Measurements from ENCODE around the gene HTRA3.

The HTRA3 gene

GRCh38 chr4:8250637-8251036, 18.9 kb upstream of the HTRA3 start:
- H3K4me1 Mint-ChIP-seq (ENCODE audit: low read depth): no peaks in the 10 kb centered on the region
- no peak overlapping the region for H3K4me3 Mint-ChIP-seq
- H3K36me3 Mint-ChIP-seq (ENCODE audit: low read depth): no peaks in the 10 kb centered on the region
- no peak overlapping the region for H3K27ac Mint-ChIP-seq
- H3K27me3 Mint-ChIP-seq (ENCODE audit: low read depth): no peaks in the 10 kb centered on the region
- H3K9me3 Mint-ChIP-seq: no peaks in the 10 kb centered on the region

- Mint-ChIP-seq H3K4me1 (ENCODE audit: low read depth) (no peaks in the 10 kb centered on the region), H3K4me3 (no peak overlapping the region), H3K36me3 (ENCODE audit: low read depth) (no peaks in the 10 kb centered on the region), H3K9me3 (no peaks in the 10 kb centered on the region), H3K27ac (no peak overlapping the region), H3K27me3 (ENCODE audit: low read depth) (no peaks in the 10 kb centered on the region)
These were observed 18.3 kb upstream of the HTRA3 start for GRCh38 chr4:8251110-8251883.

GRCh38 chr4:8252301-8253173, 17.0 kb upstream of the HTRA3 start:
- Mint-ChIP-seq H3K4me1 (ENCODE audit: low read depth) (no peaks in the 10 kb centered on the region), H3K36me3 (ENCODE audit: low read depth) (no peaks in the 10 kb centered on the region), H3K4me3 (no peak overlapping the region), H3K9me3 (no peaks in the 10 kb centered on the region), H3K27ac (no peak overlapping the region), H3K27me3 (ENCODE audit: low read depth) (no peaks in the 10 kb centered on the region)

GRCh38 chr4:8254076-8254475, 15.5 kb upstream of the HTRA3 start:
- H3K4me1 Mint-ChIP-seq (ENCODE audit: low read depth): no peaks in the 10 kb centered on the region
- H3K36me3 Mint-ChIP-seq (ENCODE audit: low read depth): no peaks in the 10 kb centered on the region
- H3K4me3 Mint-ChIP-seq: no peak overlapping the region
- no peaks in the 10 kb centered on the region for H3K27me3 Mint-ChIP-seq (ENCODE audit: low read depth)
- no peak overlapping the region for H3K27ac Mint-ChIP-seq
- no peaks in the 10 kb centered on the region for H3K9me3 Mint-ChIP-seq

- Mint-ChIP-seq H3K36me3 (ENCODE audit: low read depth) (no peaks in the 10 kb centered on the region), H3K4me1 (ENCODE audit: low read depth) (no peaks in the 10 kb centered on the region), H3K9me3 (no peaks in the 10 kb centered on the region), H3K4me3 (no peak overlapping the region), H3K27ac (no peak overlapping the region), H3K27me3 (ENCODE audit: low read depth) (no peaks in the 10 kb centered on the region)
These were observed 13.7 kb upstream of the HTRA3 start for GRCh38 chr4:8255698-8256441.

- Mint-ChIP-seq H3K36me3 (ENCODE audit: low read depth) (no peaks in the 10 kb centered on the region), H3K9me3 (no peaks in the 10 kb centered on the region), H3K27ac (no peak overlapping the region), H3K4me1 (ENCODE audit: low read depth) (no peaks in the 10 kb centered on the region), H3K4me3 (no peak overlapping the region), H3K27me3 (ENCODE audit: low read depth) (no peaks in the 10 kb centered on the region)
These were observed 11.7 kb upstream of the HTRA3 start for GRCh38 chr4:8257854-8258253.

GRCh38 chr4:8258552-8259212, 10.9 kb upstream of the HTRA3 start:
- no peaks in the 10 kb centered on the region for H3K27me3 Mint-ChIP-seq (ENCODE audit: low read depth)
- no peaks in the 10 kb centered on the region for H3K36me3 Mint-ChIP-seq (ENCODE audit: low read depth)
- H3K27ac Mint-ChIP-seq: no peak overlapping the region
- no peaks in the 10 kb centered on the region for H3K4me1 Mint-ChIP-seq (ENCODE audit: low read depth)
- H3K9me3 Mint-ChIP-seq: no peaks in the 10 kb centered on the region
- no peak overlapping the region for H3K4me3 Mint-ChIP-seq

- H3K4me1 Mint-ChIP-seq (ENCODE audit: low read depth): no peaks in the 10 kb centered on the region
- H3K4me3 Mint-ChIP-seq: no peak overlapping the region
- no peaks in the 10 kb centered on the region for H3K36me3 Mint-ChIP-seq (ENCODE audit: low read depth)
- no peaks in the 10 kb centered on the region for H3K27me3 Mint-ChIP-seq (ENCODE audit: low read depth)
- no peaks in the 10 kb centered on the region for H3K9me3 Mint-ChIP-seq
- no peak overlapping the region for H3K27ac Mint-ChIP-seq
These were observed 9.7 kb upstream of the HTRA3 start for GRCh38 chr4:8259743-8260430.

- Mint-ChIP-seq H3K27me3 (ENCODE audit: low read depth) (no peaks in the 10 kb centered on the region), H3K4me1 (ENCODE audit: low read depth) (no peaks in the 10 kb centered on the region), H3K36me3 (ENCODE audit: low read depth) (no peaks in the 10 kb centered on the region), H3K4me3 (no peak overlapping the region), H3K27ac (no peak overlapping the region), H3K9me3 (no peaks in the 10 kb centered on the region)
These were observed 8.9 kb upstream of the HTRA3 start for GRCh38 chr4:8260656-8261111.

GRCh38 chr4:8261851-8262535, 7.6 kb upstream of the HTRA3 start:
- no peak overlapping the region for H3K4me3 Mint-ChIP-seq
- H3K27ac Mint-ChIP-seq: no peak overlapping the region
- H3K36me3 Mint-ChIP-seq (ENCODE audit: low read depth): no peaks in the 10 kb centered on the region
- no peaks in the 10 kb centered on the region for H3K4me1 Mint-ChIP-seq (ENCODE audit: low read depth)
- H3K27me3 Mint-ChIP-seq (ENCODE audit: low read depth): no peaks in the 10 kb centered on the region
- no peaks in the 10 kb centered on the region for H3K9me3 Mint-ChIP-seq

- no peak overlapping the region for H3K4me3 Mint-ChIP-seq
- H3K9me3 Mint-ChIP-seq: no peaks in the 10 kb centered on the region
- no peaks in the 10 kb centered on the region for H3K4me1 Mint-ChIP-seq (ENCODE audit: low read depth)
- no peaks in the 10 kb centered on the region for H3K36me3 Mint-ChIP-seq (ENCODE audit: low read depth)
- H3K27ac Mint-ChIP-seq: no peak overlapping the region
- no peaks in the 10 kb centered on the region for H3K27me3 Mint-ChIP-seq (ENCODE audit: low read depth)
These were observed 6.8 kb upstream of the HTRA3 start for GRCh38 chr4:8262637-8263322.

GRCh38 chr4:8263397-8263796, 6.2 kb upstream of the HTRA3 start:
- no peak overlapping the region for H3K27ac Mint-ChIP-seq
- no peaks in the 10 kb centered on the region for H3K4me1 Mint-ChIP-seq (ENCODE audit: low read depth)
- H3K36me3 Mint-ChIP-seq (ENCODE audit: low read depth): no peaks in the 10 kb centered on the region
- no peaks in the 10 kb centered on the region for H3K9me3 Mint-ChIP-seq
- H3K27me3 Mint-ChIP-seq (ENCODE audit: low read depth): peaks cover 2% of the 10 kb centered on the region
- H3K4me3 Mint-ChIP-seq: no peak overlapping the region

- Mint-ChIP-seq H3K27me3 (ENCODE audit: low read depth) (peaks cover 9% of the 10 kb centered on the region), H3K27ac (no peak overlapping the region), H3K9me3 (no peaks in the 10 kb centered on the region), H3K36me3 (ENCODE audit: low read depth) (no peaks in the 10 kb centered on the region), H3K4me1 (ENCODE audit: low read depth) (no peaks in the 10 kb centered on the region), H3K4me3 (no peak overlapping the region)
These were observed 5.4 kb upstream of the HTRA3 start for GRCh38 chr4:8264106-8264505.

All from T-helper 1 cell treated with Interleukin-12 subunit alpha and Interleukin-12 subunit beta and Interleukin-4 antibody, amounts not matched to agents 30 μg/mL and 1 μg/mL, for 36 hours (primary cell).